Measurements from ENCODE around the gene HPS1.

Gene HPS1

GRCh38 chr10:98446661-98447221 lies at the start of gene HPS1:
Gene HPS1 (minus strand): TSS chr10:98446935. CDS start chr10:98443240, 3,695 bp downstream.
- Histone ChIP-seq H3K27me3 (ENCODE audit: insufficient read depth, low read length) (no peaks in the 10 kb centered on the region), H3K36me3 (ENCODE audit: insufficient read depth, low read length) (peaks cover 24% of the 10 kb centered on the region), H2AFZ (ENCODE audit: low read depth, low read length) (peak within 1 kb of the TSS; percentile 100), H3K4me1 (ENCODE audit: insufficient read depth, low read length) (peaks cover 4% of the 10 kb centered on the region), H3K4me3 (ENCODE audit: low read length) (peak within 1 kb of the TSS; percentile 97), H3K9me3 (ENCODE audit: low read length) (no peaks in the 10 kb centered on the region)

GRCh38 chr10:98492763-98493162 lies 46.0 kb upstream of the HPS1 start:
- no peaks in the 10 kb centered on the region for H3K4me1 ChIP-seq (ENCODE audit: insufficient read depth, low read length)
- no peak overlapping the region for H2AFZ ChIP-seq (ENCODE audit: low read depth, low read length)
- no peak overlapping the region for H3K4me3 ChIP-seq (ENCODE audit: low read length)
- H3K36me3 ChIP-seq (ENCODE audit: insufficient read depth, low read length) = no peaks in the 10 kb centered on the region
- no peaks in the 10 kb centered on the region for H3K9me3 ChIP-seq (ENCODE audit: low read length)
- H3K27me3 ChIP-seq (ENCODE audit: insufficient read depth, low read length) = no peaks in the 10 kb centered on the region

- H3K36me3 ChIP-seq (ENCODE audit: insufficient read depth, low read length) = no peaks in the 10 kb centered on the region
- H3K4me1 ChIP-seq (ENCODE audit: insufficient read depth, low read length) = peaks cover 4% of the 10 kb centered on the region
- no peak overlapping the region for H2AFZ ChIP-seq (ENCODE audit: low read depth, low read length)
- no peaks in the 10 kb centered on the region for H3K27me3 ChIP-seq (ENCODE audit: insufficient read depth, low read length)
- no peaks in the 10 kb centered on the region for H3K9me3 ChIP-seq (ENCODE audit: low read length)
- H3K4me3 ChIP-seq (ENCODE audit: low read length) = no peak overlapping the region
These were observed 43.1 kb upstream of the HPS1 start for GRCh38 chr10:98489561-98490481.

GRCh38 chr10:98488669-98489430 lies 42.1 kb upstream of the HPS1 start:
- H3K4me3 ChIP-seq (ENCODE audit: low read length) = no peak overlapping the region
- H2AFZ ChIP-seq (ENCODE audit: low read depth, low read length) = no peak overlapping the region
- H3K27me3 ChIP-seq (ENCODE audit: insufficient read depth, low read length) = no peaks in the 10 kb centered on the region
- peaks cover 4% of the 10 kb centered on the region for H3K4me1 ChIP-seq (ENCODE audit: insufficient read depth, low read length)
- no peaks in the 10 kb centered on the region for H3K9me3 ChIP-seq (ENCODE audit: low read length)
- no peaks in the 10 kb centered on the region for H3K36me3 ChIP-seq (ENCODE audit: insufficient read depth, low read length)

GRCh38 chr10:98487649-98488048 lies 40.9 kb upstream of the HPS1 start:
- Histone ChIP-seq H2AFZ (ENCODE audit: low read depth, low read length) (no peak overlapping the region), H3K27me3 (ENCODE audit: insufficient read depth, low read length) (no peaks in the 10 kb centered on the region), H3K4me3 (ENCODE audit: low read length) (no peak overlapping the region), H3K4me1 (ENCODE audit: insufficient read depth, low read length) (peaks cover 4% of the 10 kb centered on the region), H3K36me3 (ENCODE audit: insufficient read depth, low read length) (no peaks in the 10 kb centered on the region), H3K9me3 (ENCODE audit: low read length) (no peaks in the 10 kb centered on the region)

- Histone ChIP-seq H3K4me1 (ENCODE audit: insufficient read depth, low read length) (peaks cover 4% of the 10 kb centered on the region), H2AFZ (ENCODE audit: low read depth, low read length) (no peak overlapping the region), H3K36me3 (ENCODE audit: insufficient read depth, low read length) (no peaks in the 10 kb centered on the region), H3K4me3 (ENCODE audit: low read length) (no peak overlapping the region), H3K27me3 (ENCODE audit: insufficient read depth, low read length) (no peaks in the 10 kb centered on the region), H3K9me3 (ENCODE audit: low read length) (no peaks in the 10 kb centered on the region)
These were observed 39.7 kb upstream of the HPS1 start for GRCh38 chr10:98486421-98486820.

- H3K4me1 ChIP-seq (ENCODE audit: insufficient read depth, low read length) = peaks cover 4% of the 10 kb centered on the region
- no peaks in the 10 kb centered on the region for H3K27me3 ChIP-seq (ENCODE audit: insufficient read depth, low read length)
- no peaks in the 10 kb centered on the region for H3K36me3 ChIP-seq (ENCODE audit: insufficient read depth, low read length)
- H3K9me3 ChIP-seq (ENCODE audit: low read length) = no peaks in the 10 kb centered on the region
- no peak overlapping the region for H2AFZ ChIP-seq (ENCODE audit: low read depth, low read length)
- H3K4me3 ChIP-seq (ENCODE audit: low read length) = no peak overlapping the region
These were observed 39.2 kb upstream of the HPS1 start for GRCh38 chr10:98485959-98486358.

- no peaks in the 10 kb centered on the region for H3K36me3 ChIP-seq (ENCODE audit: insufficient read depth, low read length)
- no peaks in the 10 kb centered on the region for H3K9me3 ChIP-seq (ENCODE audit: low read length)
- no peaks in the 10 kb centered on the region for H3K27me3 ChIP-seq (ENCODE audit: insufficient read depth, low read length)
- H3K4me3 ChIP-seq (ENCODE audit: low read length) = no peak overlapping the region
- no peak overlapping the region for H2AFZ ChIP-seq (ENCODE audit: low read depth, low read length)
- peaks cover 4% of the 10 kb centered on the region for H3K4me1 ChIP-seq (ENCODE audit: insufficient read depth, low read length)
These were observed 36.9 kb upstream of the HPS1 start for GRCh38 chr10:98483658-98484057.

- Histone ChIP-seq H3K36me3 (ENCODE audit: insufficient read depth, low read length) (no peaks in the 10 kb centered on the region), H2AFZ (ENCODE audit: low read depth, low read length) (no peak overlapping the region), H3K4me3 (ENCODE audit: low read length) (no peak overlapping the region), H3K9me3 (ENCODE audit: low read length) (no peaks in the 10 kb centered on the region), H3K4me1 (ENCODE audit: insufficient read depth, low read length) (peaks cover 3% of the 10 kb centered on the region), H3K27me3 (ENCODE audit: insufficient read depth, low read length) (no peaks in the 10 kb centered on the region)
These were observed 35.4 kb upstream of the HPS1 start for GRCh38 chr10:98482096-98482495.

GRCh38 chr10:98481404-98481945 lies 34.7 kb upstream of the HPS1 start:
- Histone ChIP-seq H3K4me1 (ENCODE audit: insufficient read depth, low read length) (no peaks in the 10 kb centered on the region), H3K4me3 (ENCODE audit: low read length) (no peak overlapping the region), H2AFZ (ENCODE audit: low read depth, low read length) (no peak overlapping the region), H3K36me3 (ENCODE audit: insufficient read depth, low read length) (no peaks in the 10 kb centered on the region), H3K27me3 (ENCODE audit: insufficient read depth, low read length) (no peaks in the 10 kb centered on the region), H3K9me3 (ENCODE audit: low read length) (no peaks in the 10 kb centered on the region)

GRCh38 chr10:98478430-98479222 lies 31.9 kb upstream of the HPS1 start:
- H3K4me1 ChIP-seq (ENCODE audit: insufficient read depth, low read length) = no peaks in the 10 kb centered on the region
- no peak overlapping the region for H3K4me3 ChIP-seq (ENCODE audit: low read length)
- no peak overlapping the region for H2AFZ ChIP-seq (ENCODE audit: low read depth, low read length)
- H3K36me3 ChIP-seq (ENCODE audit: insufficient read depth, low read length) = no peaks in the 10 kb centered on the region
- H3K9me3 ChIP-seq (ENCODE audit: low read length) = no peaks in the 10 kb centered on the region
- no peaks in the 10 kb centered on the region for H3K27me3 ChIP-seq (ENCODE audit: insufficient read depth, low read length)

GRCh38 chr10:98477861-98478260 lies 31.1 kb upstream of the HPS1 start:
- Histone ChIP-seq H3K4me3 (ENCODE audit: low read length) (no peak overlapping the region), H3K27me3 (ENCODE audit: insufficient read depth, low read length) (no peaks in the 10 kb centered on the region), H3K9me3 (ENCODE audit: low read length) (no peaks in the 10 kb centered on the region), H3K36me3 (ENCODE audit: insufficient read depth, low read length) (no peaks in the 10 kb centered on the region), H2AFZ (ENCODE audit: low read depth, low read length) (no peak overlapping the region), H3K4me1 (ENCODE audit: insufficient read depth, low read length) (no peaks in the 10 kb centered on the region)
